ENCODE measurements around the gene KANK2.

GRCh38 chr19:11176466-11177193, 20.7 kb downstream of the KANK2 start:
- no peak for TF ChIP-seq POLR2AphosphoS5 (IDR thresholded peaks at IDR 0.05; ENCODE audit: low read depth, low read length)
- no peak for TF ChIP-seq POLR2A (IDR thresholded peaks at IDR 0.05; ENCODE audit: low read depth, low read length)

Data from GM12892 (cell line).